Measurements from ENCODE around the gene CAMK2D.

GRCh38 chr4:113725963-113726362 lies 35.6 kb downstream of the CAMK2D start:
- TF ChIP-seq EZH2 (IDR thresholded peaks at IDR 0.05; ENCODE audit: low read depth, unreplicated experiment) (no peak), CTCF (conservative IDR thresholded peaks at IDR 0.05; ENCODE audit: low read depth in 2 of 2) (no peak)
